Measurements from ENCODE around the gene C17orf107. TPM values are rescaled to one million over a fixed set of nuclear protein-coding genes. Genes with fewer than 3 reads are reported as not detected.

C17orf107 gene
- total RNA-seq, 1 experiment from 2014 or later = 2.7 TPM

- no peaks in the 10 kb centered on the region for H3K9me3 ChIP-seq (ENCODE audit: low read depth, low read length, poor library complexity, severe bottlenecking)
- H3K4me3 ChIP-seq (ENCODE audit: low read depth, low read length, poor library complexity, severe bottlenecking) = no peak overlapping the region
- H3K36me3 ChIP-seq (ENCODE audit: insufficient read depth, low read length, poor library complexity, severe bottlenecking) = peaks cover 6% of the 10 kb centered on the region
- no TSS peak for BruUV-seq (replicated peaks)
- no peak for DNase-seq (ENCODE audit: low spot score)
- H3K27me3 ChIP-seq (replicated peaks; ENCODE audit: insufficient read depth, low read depth, low read length, poor library complexity) = no peaks in the 10 kb centered on the region
- CTCF ChIA-PET = no interaction called here
- intact Hi-C loops (cut with micrococcal nuclease; ENCODE audit: unreplicated experiment) = no loop called here
- H3K4me1 ChIP-seq (ENCODE audit: insufficient read depth, low read length, poor library complexity, severe bottlenecking) = peaks cover 13% of the 10 kb centered on the region
- H3K27ac ChIP-seq (ENCODE audit: low read depth, low read length, poor library complexity, severe bottlenecking) = no peak overlapping the region
- POLR2A ChIA-PET (ENCODE audit: low non-redundant PET) = interaction anchor here (0.6 kb wide), 1 partner anchor 16 kb away, joined by 3 read pairs; the partner anchor contains the start of gene SPAG7
- TF ChIP-seq, protein P1, sequence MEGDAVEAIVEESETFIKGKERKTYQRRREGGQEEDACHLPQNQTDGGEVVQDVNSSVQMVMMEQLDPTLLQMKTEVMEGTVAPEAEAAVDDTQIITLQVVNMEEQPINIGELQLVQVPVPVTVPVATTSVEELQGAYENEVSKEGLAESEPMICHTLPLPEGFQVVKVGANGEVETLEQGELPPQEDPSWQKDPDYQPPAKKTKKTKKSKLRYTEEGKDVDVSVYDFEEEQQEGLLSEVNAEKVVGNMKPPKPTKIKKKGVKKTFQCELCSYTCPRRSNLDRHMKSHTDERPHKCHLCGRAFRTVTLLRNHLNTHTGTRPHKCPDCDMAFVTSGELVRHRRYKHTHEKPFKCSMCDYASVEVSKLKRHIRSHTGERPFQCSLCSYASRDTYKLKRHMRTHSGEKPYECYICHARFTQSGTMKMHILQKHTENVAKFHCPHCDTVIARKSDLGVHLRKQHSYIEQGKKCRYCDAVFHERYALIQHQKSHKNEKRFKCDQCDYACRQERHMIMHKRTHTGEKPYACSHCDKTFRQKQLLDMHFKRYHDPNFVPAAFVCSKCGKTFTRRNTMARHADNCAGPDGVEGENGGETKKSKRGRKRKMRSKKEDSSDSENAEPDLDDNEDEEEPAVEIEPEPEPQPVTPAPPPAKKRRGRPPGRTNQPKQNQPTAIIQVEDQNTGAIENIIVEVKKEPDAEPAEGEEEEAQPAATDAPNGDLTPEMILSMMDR (conservative IDR thresholded peaks at IDR 0.05; ENCODE audit: low read depth, low read length) = no peak
- no peak for TF ChIP-seq EZH2 (IDR thresholded peaks at IDR 0.05; ENCODE audit: borderline replicate concordance, low read depth, low read length, poor library complexity, severe bottlenecking)
Measured at GRCh38 chr17:4951486-4951885, 52.1 kb downstream of the C17orf107 start.

Other genes with a start within 250 kb of the C17orf107 start
- gene PELP1, start 195.4 kb upstream of the C17orf107 start, total RNA-seq (2021) = 142 and 161 TPM in 2 replicates
- gene ARRB2, start 188.9 kb upstream of the C17orf107 start, total RNA-seq (2021) = 82.2 and 100 TPM in 2 replicates
- gene MED11, start 168.1 kb upstream of the C17orf107 start, total RNA-seq (2021) = 13.7 and 22.5 TPM in 2 replicates
- gene ZMYND15, start 159.7 kb upstream of the C17orf107 start, total RNA-seq (2021) = 0.17 and 0.37 TPM in 2 replicates
- 4.0 and 6.0 TPM in 2 replicates for gene CXCL16, start 159.6 kb upstream of the C17orf107 start, total RNA-seq (2021)
- gene TM4SF5, start 127.7 kb upstream of the C17orf107 start, total RNA-seq (2021) = not detected in 2 replicates
- gene VMO1, start 113.2 kb upstream of the C17orf107 start, total RNA-seq (2021) = 28.6 and 39.7 TPM in 2 replicates
- gene GLTPD2, start 110.6 kb upstream of the C17orf107 start, total RNA-seq (2021) = not detected in 2 replicates
- gene PSMB6, start 103.4 kb upstream of the C17orf107 start, total RNA-seq (2021) = 332 and 371 TPM in 2 replicates
- 20.1 and 31.7 TPM in 2 replicates for gene PLD2, start 92.4 kb upstream of the C17orf107 start, total RNA-seq (2021)
- 67.7 and 72.1 TPM in 2 replicates for gene MINK1, start 66.2 kb upstream of the C17orf107 start, total RNA-seq (2021)
- gene CHRNE, start 3.6 kb downstream of the C17orf107 start, total RNA-seq (2021) = 0.21 and 0.79 TPM in 2 replicates
- gene GP1BA, start 32.7 kb downstream of the C17orf107 start, total RNA-seq (2021) = not detected in 2 replicates
- gene SLC25A11, start 40.5 kb downstream of the C17orf107 start, total RNA-seq (2021) = 113 and 129 TPM in 2 replicates
- gene RNF167, start 40.7 kb downstream of the C17orf107 start, total RNA-seq (2021) = 77.3 and 78.8 TPM in 2 replicates
- gene PFN1, start 49.0 kb downstream of the C17orf107 start, total RNA-seq (2021) = 1,021 and 1,026 TPM in 2 replicates
- 12.3 and 16.6 TPM in 2 replicates for gene ENO3, start 51.6 kb downstream of the C17orf107 start, total RNA-seq (2021)
- 74.8 and 88.9 TPM in 2 replicates for gene SPAG7, start 68.3 kb downstream of the C17orf107 start, total RNA-seq (2021)
- 16.3 and 24.8 TPM in 2 replicates for gene CAMTA2, start 88.1 kb downstream of the C17orf107 start, total RNA-seq (2021)
- gene INCA1, start 98.0 kb downstream of the C17orf107 start, total RNA-seq (2021) = 0.62 and 0.72 TPM in 2 replicates
- gene KIF1C, start 98.4 kb downstream of the C17orf107 start, total RNA-seq (2021) = 92.6 and 95.9 TPM in 2 replicates
- gene SLC52A1, start 135.9 kb downstream of the C17orf107 start, total RNA-seq (2021) = not detected in 2 replicates
- 8.4 and 8.9 TPM in 2 replicates for gene ZFP3, start 178.9 kb downstream of the C17orf107 start, total RNA-seq (2021)
- 28.1 and 31.6 TPM in 2 replicates for gene ZNF232, start 212.3 kb downstream of the C17orf107 start, total RNA-seq (2021)
- 0.07 and 0.24 TPM in 2 replicates for gene USP6, start 216.5 kb downstream of the C17orf107 start, total RNA-seq (2021)